Stomach (tissue), 9 donors: ENCODE results near the gene PHF2. TPM values are rescaled to one million over a fixed set of nuclear protein-coding genes. Genes with fewer than 3 reads are reported as not detected.
"Not testable (repeated sequence)": the region's sequence is repeated elsewhere in the genome, so short reads cannot be mapped to it uniquely, and the experiment has no call there.

Experiments
- DNase-seq, 2 donors: peaks; one replicate each; pipeline versions ENCODE4 v3.0.0 to v3.0.0-alpha.2; 2013 to 2019
- H3K27ac ChIP-seq, 5 donors: fragments of 200-600 bp in 4 of 5; sonication (generic) in 4 of 5; one replicate each; pipeline ENCODE4 v1.5.1; 2013 to 2019; ENCODE audit warnings: mild to moderate bottlenecking in 1 of 5, moderate library complexity in 1 of 5
- H3K27me3 ChIP-seq, 3 donors: fragments of 200-600 bp; sonication (generic); one replicate each; pipeline ENCODE4 v1.5.1; 2017 to 2019; ENCODE audit warnings: mixed run types in 1 of 3
- H3K36me3 ChIP-seq, 4 donors: fragments of 200-600 bp; sonication (generic); 1 replicate in 3 of 4; 2 replicates in 1 of 4; pipeline ENCODE4 v1.5.1; 2016 to 2019
- H3K4me1 ChIP-seq, 4 donors: fragments of 200-600 bp; sonication (generic); one replicate each; pipeline ENCODE4 v1.5.1; 2016 to 2019
- H3K4me3 ChIP-seq, 4 donors: fragments of 200-600 bp; sonication (generic) in 3 of 4; one replicate each; pipeline ENCODE4 v1.5.1; 2016 to 2019; ENCODE audit warnings: mild to moderate bottlenecking in 1 of 4
- H3K9me3 ChIP-seq, 4 donors: fragments of 200-600 bp; sonication (generic); one replicate each; pipeline ENCODE4 v1.5.1; 2016 to 2019
- EP300 ChIP-seq: sonication (generic); formaldehyde crosslinking; IDR thresholded peaks from one replicate; pipeline ENCODE4 v1.6.1; 2017; ENCODE audit warnings: antibody characterized with exemption
- POLR2A ChIP-seq, 4 donors: fragments of 450-650 bp; IDR thresholded peaks; one replicate each; pipeline ENCODE4 v1.6.1; 2016; ENCODE audit warnings: antibody characterized with exemption in 4 of 4, control low read depth in 2 of 4, mild to moderate bottlenecking in 1 of 4, moderate library complexity in 1 of 4
- POLR2AphosphoS5 ChIP-seq, 3 donors: sonication (generic); formaldehyde crosslinking; IDR thresholded peaks; one replicate each; pipeline ENCODE4 v1.6.1; 2016; ENCODE audit warnings: antibody characterized with exemption in 3 of 3
- WGBS, 5 donors: extraction: QIAGEN DNeasy Blood & Tissue Kit in 3 of 5; methylation state at CpG; one replicate each; pipeline versions ENCODE4 v1.1.5 to v1.1.7; 2013 to 2018; 5-methylcytosine and 5-hydroxymethylcytosine counted together
- intact Hi-C: fragments of 100-400 bp; cut with DNase I; formaldehyde crosslinking; loops from one replicate; pipeline ENCODE4 v1.15.1; 2023; ENCODE audit warnings: low total_unique reads
- polyA plus RNA-seq, 3 donors: library from polyadenylated mRNA; stranded (reverse); fragments of 200-250 nt; gene quantifications; one replicate each; pipeline ENCODE4 v1.2.3, GENCODE V29; 2013
- total RNA-seq, 5 donors: library from RNA; depleted of rRNA; stranded (reverse); fragments of >200 nt; gene quantifications; one replicate each; pipeline versions ENCODE4 v1.1.0 to v1.2.3, GENCODE V29; 2014 to 2016
- TF ChIP-seq, protein P1 (sequence below), 7 experiments: fragments of 450-650 bp in 4 of 7; fragments of 200-600 bp in 3 of 7; sonication (generic) in 3 of 7; IDR thresholded peaks; one replicate each; pipeline ENCODE4 v1.5.1; 2016 to 2019; ENCODE audit warnings: antibody characterized with exemption in 7 of 7, control low read depth in 2 of 7, mild to moderate bottlenecking in 1 of 7
- donor health status: healthy with polysubstance abuse.
- donor health status: Bipolar disorder and iron deficiency.
- donor health status: healthy.

PHF2 gene
- total and polyA plus RNA-seq, 8 donors, result 14.2 to 58.0 (median 19.5) TPM

DNA sequence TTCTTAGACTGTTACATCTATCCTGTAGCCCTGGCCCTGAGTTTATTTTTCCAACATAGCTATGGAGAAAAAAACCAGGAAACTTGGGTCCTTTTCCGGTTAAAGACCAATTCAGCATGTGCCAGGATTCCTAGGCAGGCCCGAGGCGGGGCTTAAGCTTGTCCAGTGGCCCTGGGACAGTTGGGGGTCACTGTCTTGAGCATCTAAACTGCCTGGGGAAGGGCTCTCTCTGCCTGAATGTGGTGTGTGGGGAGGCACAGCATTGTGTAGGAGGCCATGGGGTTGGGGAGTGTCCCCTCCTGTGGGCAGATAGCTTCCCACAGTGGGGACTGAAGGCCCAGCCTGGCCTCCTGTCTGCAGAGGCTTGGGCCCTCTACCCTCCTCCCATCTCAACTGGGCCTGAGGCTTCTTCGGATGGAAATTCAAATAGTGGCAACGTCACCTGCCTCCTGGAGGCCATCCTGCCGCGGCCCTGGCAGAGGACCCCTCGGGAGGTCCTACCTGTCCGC lies 88.8 kb downstream of the PHF2 start:
- Histone ChIP-seq H3K9me3 (no peaks in the 10 kb centered on the region), H3K27me3 (no peaks in the 10 kb centered on the region), H3K36me3 (peaks cover 31 to 86% (median 78%) of the 10 kb centered on the region in 4 donors), H3K27ac (no peak overlapping the region), H3K4me1 (no peaks in the 10 kb centered on the region), H3K4me3 (no peak overlapping the region)
- TF ChIP-seq EP300, result no peak
- no peak for TF ChIP-seq POLR2A (IDR thresholded peaks at IDR 0.05)
- TF ChIP-seq, protein P1, sequence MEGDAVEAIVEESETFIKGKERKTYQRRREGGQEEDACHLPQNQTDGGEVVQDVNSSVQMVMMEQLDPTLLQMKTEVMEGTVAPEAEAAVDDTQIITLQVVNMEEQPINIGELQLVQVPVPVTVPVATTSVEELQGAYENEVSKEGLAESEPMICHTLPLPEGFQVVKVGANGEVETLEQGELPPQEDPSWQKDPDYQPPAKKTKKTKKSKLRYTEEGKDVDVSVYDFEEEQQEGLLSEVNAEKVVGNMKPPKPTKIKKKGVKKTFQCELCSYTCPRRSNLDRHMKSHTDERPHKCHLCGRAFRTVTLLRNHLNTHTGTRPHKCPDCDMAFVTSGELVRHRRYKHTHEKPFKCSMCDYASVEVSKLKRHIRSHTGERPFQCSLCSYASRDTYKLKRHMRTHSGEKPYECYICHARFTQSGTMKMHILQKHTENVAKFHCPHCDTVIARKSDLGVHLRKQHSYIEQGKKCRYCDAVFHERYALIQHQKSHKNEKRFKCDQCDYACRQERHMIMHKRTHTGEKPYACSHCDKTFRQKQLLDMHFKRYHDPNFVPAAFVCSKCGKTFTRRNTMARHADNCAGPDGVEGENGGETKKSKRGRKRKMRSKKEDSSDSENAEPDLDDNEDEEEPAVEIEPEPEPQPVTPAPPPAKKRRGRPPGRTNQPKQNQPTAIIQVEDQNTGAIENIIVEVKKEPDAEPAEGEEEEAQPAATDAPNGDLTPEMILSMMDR (IDR thresholded peaks at IDR 0.05), result no peak
- TF ChIP-seq POLR2AphosphoS5 (IDR thresholded peaks at IDR 0.05), result no peak
- no peak for DNase-seq
- intact Hi-C loops, result no loop called here
- WGBS, 5 donors, result 80 to 92% (median 88%) methylated on average over 5 to 9 of the region's 9 CpGs

DNA sequence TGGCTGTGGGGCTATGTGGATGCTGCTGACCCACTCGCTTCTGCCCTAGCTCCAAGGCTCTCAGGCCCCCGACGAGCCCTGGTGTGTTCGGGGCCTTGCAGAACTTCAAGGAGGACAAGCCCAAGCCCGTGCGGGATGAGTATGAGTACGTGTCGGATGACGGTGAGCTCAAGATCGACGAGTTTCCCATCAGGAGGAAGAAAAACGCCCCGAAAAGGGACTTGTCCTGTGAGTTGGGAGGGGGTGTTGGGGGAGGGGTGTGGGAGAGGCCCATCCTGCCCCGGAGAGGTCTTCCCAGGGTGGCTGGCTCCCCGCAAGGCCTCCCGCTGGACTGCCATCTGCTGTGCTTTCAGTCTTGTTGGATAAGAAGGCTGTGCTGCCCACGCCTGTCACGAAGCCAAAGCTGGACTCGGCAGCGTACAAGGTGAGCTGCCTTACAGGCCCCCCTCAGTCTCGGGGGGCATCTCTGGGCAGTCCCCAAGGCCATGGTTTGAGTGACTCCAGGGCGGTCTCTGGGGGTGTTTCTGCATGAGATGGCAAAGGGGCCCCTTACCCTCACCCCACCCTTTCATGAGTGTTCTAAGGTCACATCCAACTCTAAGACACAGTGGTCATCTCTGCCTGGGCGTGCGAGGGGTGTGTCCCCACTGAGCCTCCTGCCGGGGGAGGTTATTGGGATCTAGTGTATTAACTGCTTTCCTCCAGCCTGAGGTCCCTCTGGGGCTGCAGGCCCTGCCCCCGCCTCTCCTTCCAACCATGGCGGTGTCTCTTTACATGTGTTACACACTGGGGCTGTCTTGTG lies 89.5 kb downstream of the PHF2 start:
- no peaks in the 10 kb centered on the region for H3K9me3 ChIP-seq
- DNase-seq, result no peak
- H3K27ac ChIP-seq, result no peak overlapping the region
- intact Hi-C loops, result no loop called here
- 92 to 97% (median 95%) methylated on average over 19 to 27 of the region's 27 CpGs for WGBS, 5 donors
- H3K36me3 ChIP-seq, result peaks cover 25 to 79% (median 72%) of the 10 kb centered on the region in 4 donors
- no peaks in the 10 kb centered on the region for H3K27me3 ChIP-seq
- no peak overlapping the region for H3K4me3 ChIP-seq
- no peaks in the 10 kb centered on the region for H3K4me1 ChIP-seq
- no peak for TF ChIP-seq POLR2A (IDR thresholded peaks at IDR 0.05)
- no peak for TF ChIP-seq EP300
- TF ChIP-seq, protein P1 (IDR thresholded peaks at IDR 0.05), result no peak
- no peak for TF ChIP-seq POLR2AphosphoS5 (IDR thresholded peaks at IDR 0.05)

GRCh38 chr9:93666439-93666784 lies 90.0 kb downstream of the PHF2 start:
- H3K9me3 ChIP-seq, DNase-seq, H3K27me3 ChIP-seq, H3K4me3 ChIP-seq, H3K4me1 ChIP-seq, H3K27ac ChIP-seq, intact Hi-C loops: not testable (repeated sequence)
- peaks cover 25 to 75% (median 68%) of the 10 kb centered on the region in 4 donors for H3K36me3 ChIP-seq
- WGBS, 5 donors, result 89 to 99% (median 94%) methylated on average over 6 of the region's 6 CpGs

GRCh38 chr9:93667006-93667405 lies 90.6 kb downstream of the PHF2 start:
- Histone ChIP-seq H3K4me3 (no peak overlapping the region), H3K9me3 (no peaks in the 10 kb centered on the region), H3K4me1 (no peaks in the 10 kb centered on the region), H3K36me3 (peaks cover 25 to 75% (median 66%) of the 10 kb centered on the region in 4 donors), H3K27me3 (no peaks in the 10 kb centered on the region), H3K27ac (no peak overlapping the region)
- no peak for DNase-seq
- TF ChIP-seq, protein P1 (IDR thresholded peaks at IDR 0.05), result no peak
- TF ChIP-seq EP300 (no peak), POLR2A (IDR thresholded peaks at IDR 0.05) (no peak), POLR2AphosphoS5 (IDR thresholded peaks at IDR 0.05) (no peak)
- 90 to 96% (median 95%) methylated on average over 17 to 18 of the region's 18 CpGs for WGBS, 5 donors
- intact Hi-C loops, result no loop called here

GRCh38 chr9:93667627-93668026 lies 91.2 kb downstream of the PHF2 start:
- H3K9me3 ChIP-seq, result no peaks in the 10 kb centered on the region
- DNase-seq, result no peak
- intact Hi-C loops, result no loop called here
- WGBS, 5 donors, result 73 to 97% (median 82%) methylated on average over 4 of the region's 4 CpGs
- no peaks in the 10 kb centered on the region for H3K27me3 ChIP-seq
- no peak overlapping the region for H3K27ac ChIP-seq
- TF ChIP-seq POLR2A (IDR thresholded peaks at IDR 0.05), result no peak
- no peak for TF ChIP-seq POLR2AphosphoS5 (IDR thresholded peaks at IDR 0.05)
- TF ChIP-seq EP300, result no peak
- TF ChIP-seq, protein P1 (IDR thresholded peaks at IDR 0.05), result no peak
- peaks cover 25 to 76% (median 61%) of the 10 kb centered on the region in 4 donors for H3K36me3 ChIP-seq
- no peak overlapping the region for H3K4me3 ChIP-seq
- peaks cover 0 to 5% (median 0%) of the 10 kb centered on the region in 4 donors for H3K4me1 ChIP-seq
